ENCODE measurements around the gene VASP.
"Not testable (repeated sequence)": the region's sequence is repeated elsewhere in the genome, so short reads cannot be mapped to it uniquely, and the experiment has no call there.

Gene VASP

DNA sequence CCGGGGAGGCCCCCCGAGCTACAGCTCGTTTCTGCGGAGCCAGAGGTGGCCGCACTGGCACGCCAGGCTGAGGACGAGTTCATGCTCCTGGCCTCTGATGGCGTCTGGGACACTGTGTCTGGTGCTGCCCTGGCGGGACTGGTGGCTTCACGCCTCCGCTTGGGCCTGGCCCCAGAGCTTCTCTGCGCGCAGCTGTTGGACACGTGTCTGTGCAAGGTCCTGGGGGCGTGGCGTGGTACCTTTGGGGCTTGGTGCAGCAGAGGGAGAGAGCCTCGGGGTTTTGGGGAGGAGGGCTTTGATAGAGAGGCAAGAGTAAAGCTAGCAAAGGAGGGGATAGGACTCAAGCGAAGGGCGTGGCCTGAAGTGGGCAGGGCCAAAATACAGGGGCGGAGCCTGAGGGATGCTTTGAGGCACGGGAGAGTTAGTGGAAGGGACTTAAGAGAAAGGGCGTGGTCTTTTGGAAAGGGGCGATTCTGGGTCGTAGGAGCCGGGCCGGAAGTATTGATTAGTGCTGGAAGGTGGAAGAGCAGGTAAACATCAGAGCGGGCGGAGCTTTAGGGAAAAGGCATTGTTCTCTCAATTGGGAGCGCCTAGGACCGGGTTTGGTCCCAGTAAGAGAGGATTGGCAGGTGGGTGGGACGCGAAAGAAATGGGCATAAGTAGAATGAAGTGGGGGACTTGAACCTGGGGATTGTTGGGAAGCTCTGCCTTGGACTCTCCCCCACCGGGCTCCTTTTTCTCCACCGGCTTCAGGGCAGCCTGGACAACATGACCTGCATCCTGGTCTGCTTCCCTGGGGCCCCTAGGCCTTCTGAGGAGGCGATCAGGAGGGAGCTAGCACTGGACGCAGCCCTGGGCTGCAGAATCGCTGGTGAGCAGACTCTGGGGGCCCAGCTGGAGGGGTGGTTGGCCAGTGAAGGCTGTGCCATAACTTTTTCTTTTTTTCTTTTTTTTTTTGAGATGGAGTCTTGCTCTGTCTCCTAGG lies 7.8 kb upstream of the VASP start:
- DNase-seq, result peak in 1 of 2 experiments; percentile 56

- no peak for DNase-seq
Measured at GRCh38 chr19:45500918-45501729, 6.2 kb upstream of the VASP start.

DNA sequence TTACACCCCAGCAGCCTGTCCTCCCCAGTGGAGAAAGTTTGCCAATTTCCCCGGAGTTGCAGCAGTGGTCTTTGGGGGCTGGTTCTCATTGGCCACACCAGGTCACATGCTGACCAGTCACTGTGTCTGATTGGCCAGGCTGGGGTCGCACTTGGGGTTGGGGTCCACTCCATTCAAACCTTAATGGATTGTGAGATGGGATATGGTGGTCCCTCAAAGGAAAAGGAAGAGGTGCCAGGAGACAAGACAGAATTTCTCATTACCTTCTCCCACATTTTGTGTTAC lies 5.6 kb upstream of the VASP start:
- no peak for DNase-seq

GRCh38 chr19:45502111-45502510 lies 5.2 kb upstream of the VASP start:
- DNase-seq, result no peak

- DNase-seq, result no peak
Measured at GRCh38 chr19:45503909-45504308, 3.4 kb upstream of the VASP start.

GRCh38 chr19:45505151-45505995 lies 1.9 kb upstream of the VASP start:
- no peak for DNase-seq

- DNase-seq, result no peak
Measured at GRCh38 chr19:45505996-45506245, 1.4 kb upstream of the VASP start.

GRCh38 chr19:45506246-45506988 lies 862 bp upstream of the VASP start:
- DNase-seq, result peak; percentile 64 to 73

DNA sequence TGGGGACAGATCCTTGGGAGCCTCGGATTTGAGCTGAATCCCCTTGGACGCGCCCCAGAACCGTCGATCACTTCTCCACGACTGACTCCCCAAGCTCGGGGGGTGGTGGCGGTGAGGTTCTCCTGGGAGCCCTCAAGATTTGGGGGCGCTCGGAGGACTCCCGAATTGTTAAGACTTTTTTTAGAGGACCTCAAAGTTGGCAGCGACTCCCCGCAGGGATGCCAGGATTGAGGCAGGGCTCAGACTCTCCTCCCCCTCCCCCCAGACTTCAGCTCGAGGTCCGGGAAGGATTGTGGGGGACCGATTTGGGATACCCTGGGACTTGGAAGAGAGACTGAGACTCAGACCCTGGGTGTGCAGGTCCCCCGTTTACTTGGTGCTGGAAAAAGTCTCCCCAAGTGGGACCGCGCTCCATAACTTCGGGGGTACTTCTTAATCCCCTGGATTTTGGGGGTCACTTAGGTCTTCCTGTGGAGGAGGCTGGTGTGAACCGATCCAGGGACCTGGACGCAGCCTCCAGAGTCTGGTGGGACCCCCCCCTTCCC lies 665 bp downstream of the VASP start:
- DNase-seq, result no peak

DNA sequence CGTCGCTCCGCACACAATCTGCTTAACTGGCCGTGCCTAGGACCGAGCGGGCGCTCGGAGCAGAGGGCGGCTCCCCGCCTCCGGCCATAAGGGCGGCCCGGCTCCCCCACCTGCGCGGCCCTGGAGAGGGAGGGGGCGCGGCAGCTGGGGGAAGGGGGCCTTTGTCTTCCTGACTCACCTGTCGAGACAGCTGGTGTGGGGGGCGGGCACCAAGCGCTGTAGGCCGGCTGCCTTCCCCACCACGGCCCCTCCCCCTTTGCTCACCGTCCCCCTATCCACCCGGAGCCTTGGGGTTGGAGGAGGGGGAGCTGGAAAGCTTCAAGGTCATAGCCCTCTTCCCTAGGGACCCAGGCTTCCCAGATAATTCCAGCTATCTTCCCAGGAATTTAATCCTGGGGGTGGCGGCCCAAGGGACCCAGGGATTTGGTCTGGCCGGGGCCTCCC lies 1.2 kb downstream of the VASP start:
- peak; percentile 32 to 58 for DNase-seq

- DNase-seq, result no peak
Measured at GRCh38 chr19:45508861-45509691, 1.8 kb downstream of the VASP start.

DNA sequence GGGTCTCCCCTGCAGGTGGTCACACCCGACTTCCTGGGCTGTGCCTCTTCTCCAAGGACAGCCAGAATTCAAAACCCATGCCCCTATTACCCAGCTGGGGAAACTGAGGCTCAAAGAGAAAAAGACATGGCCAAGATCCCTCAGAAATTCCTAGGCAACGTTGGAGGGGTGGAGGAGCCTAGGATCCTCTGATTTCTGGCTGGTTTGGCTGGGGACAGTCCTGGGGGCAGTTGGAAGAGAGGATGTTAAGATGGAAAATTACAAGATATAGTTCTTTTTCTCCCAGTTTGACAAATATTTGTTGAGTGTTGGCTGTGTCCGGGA lies 2.4 kb downstream of the VASP start:
- DNase-seq, result no peak

DNA sequence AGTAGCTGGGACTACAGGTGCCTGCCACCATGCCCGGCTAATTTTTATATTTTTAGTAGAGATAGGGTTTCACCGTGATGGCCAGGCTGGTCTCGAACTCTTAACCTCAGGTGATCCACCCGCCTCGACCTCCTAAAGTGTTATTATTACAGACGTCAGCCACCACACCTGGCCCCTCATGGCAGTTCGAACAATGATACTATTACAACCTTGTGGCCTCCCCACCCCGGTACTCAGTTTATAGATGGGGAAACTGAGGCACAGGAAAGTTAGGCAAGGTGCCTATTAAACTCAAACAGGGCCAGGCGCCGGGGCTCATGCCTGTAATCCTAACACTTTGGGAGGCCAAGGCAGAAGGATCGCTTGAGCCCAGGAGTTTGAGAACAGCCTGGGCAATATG lies 3.1 kb downstream of the VASP start:
- DNase-seq, result not testable (repeated sequence)

- DNase-seq, result no peak
Measured at GRCh38 chr19:45511074-45511473, 3.8 kb downstream of the VASP start.

DNA sequence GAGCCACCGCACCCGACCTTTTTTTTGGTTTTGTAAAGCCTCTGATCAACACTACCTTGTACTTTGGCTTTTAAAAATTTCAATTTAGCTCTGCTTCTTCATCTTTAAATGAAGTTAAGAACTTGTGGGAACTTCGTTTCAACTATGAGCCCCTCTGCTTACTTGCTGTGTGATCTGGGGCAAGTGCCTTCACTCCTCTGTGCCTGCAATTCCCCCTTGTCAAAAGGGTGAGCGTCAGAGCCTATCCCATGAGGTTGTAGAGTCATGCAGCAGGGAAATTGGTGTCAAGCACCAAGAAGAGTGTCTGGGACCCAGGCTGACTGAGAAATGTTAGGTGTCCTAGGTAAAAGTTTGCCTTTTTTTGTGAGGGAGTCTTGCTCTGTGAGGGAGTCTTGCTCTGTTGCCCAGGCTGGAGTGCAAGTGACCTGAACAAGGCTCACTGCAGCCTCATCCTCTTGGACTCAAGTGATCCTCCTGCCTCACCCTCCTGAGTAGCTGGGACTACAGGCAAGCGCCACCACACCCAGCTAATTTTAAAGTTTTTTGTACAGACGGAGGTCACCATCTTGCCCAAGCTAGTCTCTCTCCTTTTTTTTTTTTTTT lies 5.7 kb downstream of the VASP start:
- DNase-seq, result no peak

GRCh38 chr19:45514376-45515051 lies 7.2 kb downstream of the VASP start:
- DNase-seq, result no peak

DNA sequence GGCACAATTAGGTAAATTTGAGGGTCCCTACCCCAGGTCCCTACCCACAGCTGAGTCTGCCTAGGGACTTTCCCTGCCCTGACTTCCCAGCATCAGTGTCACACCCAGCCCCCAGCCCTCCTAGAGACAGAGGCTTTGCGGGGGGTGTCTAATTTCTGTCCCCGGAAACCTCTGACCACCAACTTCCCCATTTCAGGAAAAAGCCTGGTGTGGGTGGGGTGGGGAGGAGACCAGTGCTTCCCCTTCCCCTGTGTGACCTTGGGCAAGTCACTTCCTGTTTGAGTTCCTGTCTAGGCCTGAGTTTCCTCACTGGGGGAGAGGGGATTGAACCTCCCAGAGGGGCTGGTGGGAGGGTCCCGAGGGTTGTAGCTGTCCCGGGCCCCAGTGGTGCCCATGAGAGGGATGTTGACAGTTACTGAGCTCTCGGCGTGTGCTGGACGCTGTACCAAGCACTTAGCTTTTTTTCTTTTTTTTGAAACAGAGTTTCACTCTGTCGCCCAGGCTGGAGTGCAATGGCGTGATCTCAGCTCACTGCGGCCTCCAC lies 7.9 kb downstream of the VASP start:
- no peak for DNase-seq

DNA sequence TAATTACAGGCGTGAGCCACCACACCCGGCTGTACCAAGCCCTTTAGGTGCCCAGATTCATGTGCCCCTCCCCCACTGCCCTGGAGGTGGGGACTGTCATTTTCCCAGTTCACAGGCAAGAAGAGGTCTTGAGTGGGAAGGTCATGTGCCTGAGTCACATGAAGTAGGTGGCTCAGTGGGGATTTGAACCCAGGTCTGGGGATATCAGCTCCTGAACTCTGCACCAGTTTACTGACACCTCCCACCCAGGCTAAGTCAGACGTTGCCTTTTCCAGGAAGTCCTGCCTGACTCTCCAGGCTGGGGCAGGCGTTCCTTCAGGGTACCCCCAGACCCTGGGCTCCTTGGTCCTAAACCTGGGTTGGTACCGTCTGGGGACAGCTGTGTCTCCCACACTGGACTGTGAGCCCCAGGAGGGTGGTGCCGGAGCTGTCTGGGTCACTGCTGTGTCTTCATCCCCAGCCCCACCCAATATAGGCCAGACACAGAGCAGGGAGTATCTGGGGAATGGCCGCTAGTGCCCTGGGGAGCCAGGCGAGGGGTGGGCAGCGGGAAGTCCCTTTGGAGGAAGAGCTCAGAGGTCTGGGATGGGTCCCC lies 8.6 kb downstream of the VASP start:
- DNase-seq, result no peak

- DNase-seq, result no peak
Measured at GRCh38 chr19:45517238-45517637, 10.0 kb downstream of the VASP start.

Data from NCI-H524 (cell line).